Activated CD8-positive, alpha-beta memory T cell treated with anti-CD3 and anti-CD28 coated beads, Interleukin-2, amount 10 ng/mL, durations not matched to agents 7 days and 5 days (primary cell): ENCODE data around the gene B3GNT9. TPM values are rescaled to one million over a fixed set of nuclear protein-coding genes. Genes with fewer than 3 reads are reported as not detected.

ENCODE experiments used
- ATAC-seq: fragments of 150-1000 bp; cut with Tn5 transposase; one replicate; pipeline ENCODE4 v1.10.0; 2021; ENCODE audit warnings: moderate library complexity
- CTCF ChIA-PET: fragments of 350-600 bp; sonication (Branson Sonifier 250); formaldehyde crosslinking; loops from one replicate; lab custom pipeline; 2021; ENCODE audit warnings: antibody characterized with exemption; lab: Charles Lee
- DNase-seq: peaks from one replicate; pipeline ENCODE4 v3.0.0-alpha.2; 2020
- H3K27ac Mint-ChIP-seq: one replicate; pipeline ENCODE4 v1.8.0; 2021; ENCODE audit warnings: mild to moderate bottlenecking, mixed read lengths
- H3K27me3 Mint-ChIP-seq: one replicate; pipeline ENCODE4 v1.8.0; 2021; ENCODE audit warnings: mixed read lengths
- H3K36me3 Mint-ChIP-seq: one replicate; pipeline ENCODE4 v1.8.0; 2021; ENCODE audit warnings: mild to moderate bottlenecking, mixed read lengths
- H3K4me1 Mint-ChIP-seq: one replicate; pipeline ENCODE4 v1.8.0; 2021; ENCODE audit warnings: mixed read lengths
- H3K4me3 Mint-ChIP-seq: one replicate; pipeline ENCODE4 v1.8.0; 2021; ENCODE audit warnings: mild to moderate bottlenecking, moderate library complexity, mixed read lengths
- H3K9me3 Mint-ChIP-seq: one replicate; pipeline ENCODE4 v1.8.0; 2022; ENCODE audit warnings: low read depth, mixed read lengths
- total RNA-seq, 2 experiments: library from RNA; stranded (reverse); gene quantifications; one replicate each; pipeline ENCODE4 v1.2.3, GENCODE V29; 2021

B3GNT9 gene
- total RNA-seq, 2 experiments from 2014 or later: 5.6 to 7.9 TPM

DNA sequence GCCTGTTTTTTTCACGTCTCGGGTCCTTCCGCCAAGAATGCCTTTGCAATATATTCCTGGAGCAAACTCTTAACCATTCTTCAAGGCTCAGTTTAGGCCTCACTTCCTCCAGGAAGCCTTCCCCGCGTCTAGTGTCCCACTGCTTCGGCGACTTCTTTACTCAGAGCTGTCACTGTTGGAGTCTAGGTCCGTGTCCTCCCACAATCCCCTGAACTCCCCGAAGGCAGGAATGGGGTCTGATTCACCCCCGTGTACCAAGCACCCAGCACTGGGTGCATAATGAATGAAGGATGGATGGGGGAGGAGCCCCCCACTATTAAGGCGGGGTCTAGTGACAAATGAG lies 32.5 kb upstream of the B3GNT9 start:
- Mint-ChIP-seq H3K27ac (no peak overlapping the region), H3K4me3 (no peak overlapping the region)
- CTCF ChIA-PET: interaction anchor here (0.6 to 5.0 kb wide), 11 partner anchors 9 to 231 kb away, joined by 3 to 72 read pairs (median 5); partner anchors contain the start of genes CES3, FBXL8, HSF4 and NOL3

DNA sequence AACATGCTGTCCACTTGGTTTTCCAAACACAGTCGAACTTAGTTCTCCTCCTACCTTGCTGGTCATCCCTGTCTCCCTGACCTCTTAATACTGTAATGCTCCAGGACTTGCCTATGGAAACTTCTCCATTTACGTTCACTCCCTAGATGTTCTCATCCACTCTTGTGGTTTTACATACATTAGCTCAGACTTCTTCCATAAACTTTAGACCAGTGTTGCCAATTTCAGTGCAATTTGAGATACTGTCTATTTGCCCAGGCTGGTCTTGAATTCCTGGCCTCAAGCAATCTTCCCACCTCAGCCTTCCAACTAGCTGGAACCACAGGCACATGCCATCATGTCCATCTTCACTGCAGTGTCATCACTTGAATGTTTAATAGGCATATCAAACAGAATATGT lies 31.5 kb upstream of the B3GNT9 start:
- CTCF ChIA-PET: interaction anchor here (1.3 to 5.0 kb wide), 10 partner anchors 9 to 228 kb away, joined by 3 to 72 read pairs (median 5); partner anchors contain the start of genes FBXL8, HSF4, NOL3 and TRADD
- no peak overlapping the region for H3K4me3 Mint-ChIP-seq
- H3K9me3 Mint-ChIP-seq: no peaks in the 10 kb centered on the region
- H3K4me1 Mint-ChIP-seq: peaks cover 28% of the 10 kb centered on the region
- H3K27ac Mint-ChIP-seq: no peak overlapping the region
- H3K36me3 Mint-ChIP-seq: no peaks in the 10 kb centered on the region
- peaks cover 24% of the 10 kb centered on the region for H3K27me3 Mint-ChIP-seq
- no peak for DNase-seq
- ATAC-seq: no peak

More for the DNA sequence above, 32.5 kb upstream of the B3GNT9 start:
- ATAC-seq: no peak
- peaks cover 18% of the 10 kb centered on the region for H3K27me3 Mint-ChIP-seq
- DNase-seq: no peak
- no peaks in the 10 kb centered on the region for H3K36me3 Mint-ChIP-seq
- peaks cover 21% of the 10 kb centered on the region for H3K4me1 Mint-ChIP-seq
- no peaks in the 10 kb centered on the region for H3K9me3 Mint-ChIP-seq

DNA sequence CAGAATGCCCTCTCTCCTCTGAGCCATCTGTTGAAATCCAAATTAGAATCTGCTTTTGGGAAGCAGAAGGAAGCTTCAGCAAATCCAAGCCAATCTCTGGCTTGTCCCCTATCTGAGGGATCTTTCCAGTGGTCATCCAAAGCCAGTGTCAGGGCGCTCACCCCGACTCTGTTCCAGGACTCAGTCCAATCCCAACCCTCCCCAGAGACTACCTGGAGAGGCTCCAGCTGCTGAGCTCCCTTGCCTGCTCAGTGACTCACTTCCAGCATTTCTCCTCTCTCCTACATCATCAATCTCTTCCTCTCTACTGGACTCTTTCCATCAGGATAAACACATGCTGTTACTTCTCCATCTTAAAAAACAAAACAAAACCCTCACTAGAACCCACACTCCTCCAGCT lies 30.5 kb upstream of the B3GNT9 start:
- ATAC-seq (no peak), DNase-seq (no peak)
- Mint-ChIP-seq H3K27me3 (peaks cover 25% of the 10 kb centered on the region), H3K9me3 (no peaks in the 10 kb centered on the region), H3K36me3 (no peaks in the 10 kb centered on the region), H3K27ac (no peak overlapping the region), H3K4me3 (no peak overlapping the region), H3K4me1 (peaks cover 28% of the 10 kb centered on the region)
- CTCF ChIA-PET: interaction anchor here (1.3 to 5.0 kb wide), 5 partner anchors 21 to 174 kb away, joined by 3 to 72 read pairs (median 4); partner anchors contain the start of genes FBXL8, HSF4 and TRADD

DNA sequence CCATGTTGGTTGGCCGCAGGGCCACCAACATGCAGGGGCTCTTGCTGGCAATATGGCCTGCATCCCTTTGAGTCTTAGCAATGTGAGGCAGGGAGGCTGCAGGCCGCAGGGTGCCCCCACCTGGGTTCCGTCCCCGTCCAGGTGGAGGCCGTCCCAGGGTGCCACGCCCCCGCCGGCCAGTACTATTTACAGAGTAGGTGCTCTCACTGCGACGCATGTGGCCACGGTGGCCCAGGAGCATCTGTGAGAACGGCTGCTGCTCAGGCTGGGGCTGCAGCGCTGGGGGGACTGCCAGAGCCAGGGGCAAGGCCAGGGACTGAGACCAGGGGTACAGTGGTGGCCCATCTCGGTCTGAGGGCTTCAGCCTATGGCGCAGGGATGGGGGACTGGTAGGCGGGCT lies 29.4 kb upstream of the B3GNT9 start:
- ATAC-seq (no peak), DNase-seq (no peak)
- Mint-ChIP-seq H3K4me3 (no peak overlapping the region), H3K9me3 (no peaks in the 10 kb centered on the region), H3K27ac (no peak overlapping the region), H3K27me3 (peaks cover 17% of the 10 kb centered on the region), H3K4me1 (peaks cover 21% of the 10 kb centered on the region), H3K36me3 (no peaks in the 10 kb centered on the region)
- CTCF ChIA-PET: interaction anchor here (0.9 to 1.6 kb wide), 3 partner anchors 10 to 25 kb away, joined by 4 to 9 read pairs (median 5); partner anchors contain the start of gene NOL3

DNA sequence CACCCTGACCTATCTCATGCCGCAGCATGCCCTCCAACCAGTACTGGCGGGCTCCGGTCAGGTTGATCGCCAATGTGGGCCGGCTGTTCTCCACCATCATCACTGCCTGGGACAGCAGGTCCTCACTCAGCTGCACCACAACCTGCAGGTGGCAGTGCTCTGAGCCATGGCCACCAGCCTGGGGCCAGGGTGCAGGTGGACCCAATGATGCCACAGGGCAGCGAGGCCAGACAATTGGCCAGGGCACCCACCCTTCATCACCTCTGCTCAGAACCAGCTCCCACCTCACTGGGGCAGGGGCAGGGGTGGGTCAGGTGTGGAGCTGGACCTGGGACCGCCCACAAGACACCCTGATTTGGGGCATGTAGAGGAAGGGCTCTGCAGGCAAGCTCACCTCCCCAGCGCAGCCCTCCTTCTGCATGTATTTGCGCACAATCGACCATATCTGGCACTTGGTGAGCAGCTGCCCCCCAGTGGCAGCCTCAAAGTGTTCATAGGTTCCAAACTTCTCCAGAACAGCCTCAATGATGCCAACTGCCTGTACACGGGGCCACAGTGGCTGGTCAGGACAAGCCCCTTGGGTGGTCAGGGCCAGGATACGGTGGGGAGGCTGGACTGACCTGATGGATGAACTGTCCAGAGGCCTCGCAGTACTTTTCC lies 28.8 kb upstream of the B3GNT9 start:
- CTCF ChIA-PET: interaction anchor here (0.7 to 2.6 kb wide), 8 partner anchors 8 to 202 kb away, joined by 3 to 9 read pairs (median 4); partner anchors contain the start of genes NOL3 and PHAF1
- Mint-ChIP-seq H3K9me3 (no peaks in the 10 kb centered on the region), H3K4me1 (peaks cover 17% of the 10 kb centered on the region), H3K4me3 (no peak overlapping the region), H3K27ac (no peak overlapping the region), H3K36me3 (no peaks in the 10 kb centered on the region), H3K27me3 (peaks cover 14% of the 10 kb centered on the region)
- no peak for ATAC-seq
- no peak for DNase-seq

DNA sequence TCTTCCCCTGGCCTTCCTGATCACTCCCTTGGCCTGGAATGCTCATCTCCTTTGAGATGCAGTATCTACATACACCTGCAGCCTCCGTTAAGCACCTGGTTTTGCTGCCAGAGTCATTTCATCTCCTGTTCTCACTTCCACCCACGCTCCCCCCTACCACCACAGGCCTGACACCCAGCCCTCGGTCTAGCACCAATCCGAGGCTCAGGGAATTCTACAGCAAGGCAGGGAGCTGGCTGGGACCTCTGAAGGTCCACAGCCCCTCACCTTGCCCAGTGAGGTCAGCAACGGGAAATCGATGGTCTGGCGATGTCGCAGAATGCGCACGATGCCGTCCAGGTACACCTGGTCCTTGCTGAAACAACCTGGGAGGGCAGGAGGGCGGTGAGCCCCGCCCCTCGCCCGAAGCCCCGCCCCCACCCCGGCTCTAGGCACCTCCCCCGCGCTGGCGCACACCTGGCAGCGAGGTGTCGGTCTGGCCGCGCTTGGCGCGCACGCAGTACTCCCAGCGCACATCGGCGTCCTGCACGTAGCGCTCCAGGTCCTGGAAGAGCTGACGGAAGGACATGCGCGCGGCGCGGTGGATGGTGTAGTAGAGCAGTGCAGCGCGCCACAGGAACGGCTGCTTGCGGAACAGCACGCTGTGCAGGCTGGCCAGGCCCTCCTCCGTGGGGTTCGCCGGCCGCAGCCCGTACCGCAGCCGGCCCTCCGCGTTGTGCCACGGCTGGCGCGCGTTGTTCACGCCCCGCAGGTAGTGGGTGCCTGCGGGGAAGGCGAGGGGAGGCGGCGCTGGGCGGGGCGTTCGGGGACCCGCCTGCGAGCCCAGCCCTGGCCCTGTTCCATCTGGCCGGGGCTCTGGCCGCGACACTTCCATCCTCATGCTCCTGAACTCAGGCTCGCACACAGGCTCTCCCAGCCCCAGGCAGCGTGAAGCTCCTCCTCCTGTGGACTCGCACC lies 27.2 kb upstream of the B3GNT9 start:
- ATAC-seq (peak; percentile 48), DNase-seq (peak; percentile 69)
- Mint-ChIP-seq H3K27me3 (peaks cover 20% of the 10 kb centered on the region), H3K9me3 (no peaks in the 10 kb centered on the region), H3K4me3 (peak overlapping the region; percentile 64), H3K4me1 (peaks cover 28% of the 10 kb centered on the region), H3K27ac (no peak overlapping the region), H3K36me3 (no peaks in the 10 kb centered on the region)
- CTCF ChIA-PET: interaction anchor here (0.9 to 5.7 kb wide), 9 partner anchors 8 to 231 kb away, joined by 3 to 88 read pairs (median 5); partner anchors contain the start of genes B3GNT9, FBXL8, HSF4 and NOL3

DNA sequence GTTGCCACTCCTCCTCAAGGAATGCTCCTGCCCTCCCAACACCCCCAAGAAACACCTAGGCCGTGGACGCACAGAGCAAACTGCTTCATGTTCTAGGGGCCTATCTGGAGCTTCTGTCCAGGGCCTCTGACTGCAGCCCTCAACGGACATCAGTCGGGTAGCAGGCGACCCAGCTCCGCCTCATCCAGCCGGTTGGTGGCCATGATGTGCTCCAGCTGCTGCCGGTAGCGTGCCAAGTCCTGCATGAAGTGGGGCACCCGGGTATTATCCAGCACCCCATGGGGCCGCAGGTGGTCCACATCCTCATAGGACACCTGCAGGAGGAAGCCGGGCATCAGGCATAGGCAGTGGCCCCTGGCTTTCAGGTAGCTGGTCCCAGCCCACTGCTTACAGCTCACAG lies 25.9 kb upstream of the B3GNT9 start:
- ATAC-seq: no peak
- CTCF ChIA-PET: interaction anchor here (1.4 to 5.7 kb wide), 4 partner anchors 9 to 25 kb away, joined by 5 to 88 read pairs (median 26); partner anchors contain the start of genes B3GNT9, FBXL8, HSF4 and TRADD
- no peaks in the 10 kb centered on the region for H3K9me3 Mint-ChIP-seq
- peaks cover 33% of the 10 kb centered on the region for H3K4me1 Mint-ChIP-seq
- H3K27ac Mint-ChIP-seq: no peak overlapping the region
- H3K4me3 Mint-ChIP-seq: no peak overlapping the region
- peaks cover 1% of the 10 kb centered on the region for H3K36me3 Mint-ChIP-seq
- peaks cover 28% of the 10 kb centered on the region for H3K27me3 Mint-ChIP-seq
- no peak for DNase-seq

DNA sequence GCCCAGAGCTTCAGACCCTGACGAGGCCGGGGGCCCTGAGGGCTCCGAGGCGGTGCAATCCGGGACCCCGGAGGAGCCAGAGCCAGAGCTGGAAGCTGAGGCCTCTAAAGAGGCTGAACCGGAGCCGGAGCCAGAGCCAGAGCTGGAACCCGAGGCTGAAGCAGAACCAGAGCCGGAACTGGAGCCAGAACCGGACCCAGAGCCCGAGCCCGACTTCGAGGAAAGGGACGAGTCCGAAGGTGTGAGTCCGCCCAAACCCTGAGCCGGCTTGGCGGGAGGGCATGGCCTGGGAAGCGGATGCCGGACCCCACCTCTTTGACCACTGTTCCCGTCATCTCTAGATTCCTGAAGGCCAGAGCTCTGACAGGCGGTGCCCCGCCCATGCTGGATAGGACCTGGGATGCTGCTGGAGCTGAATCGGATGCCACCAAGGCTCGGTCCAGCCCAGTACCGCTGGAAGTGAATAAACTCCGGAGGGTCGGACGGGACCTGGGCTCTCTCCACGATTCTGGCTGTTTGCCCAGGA lies 24.0 kb upstream of the B3GNT9 start:
- ATAC-seq: no peak
- H3K4me1 Mint-ChIP-seq: peaks cover 44% of the 10 kb centered on the region
- H3K27ac Mint-ChIP-seq: no peak overlapping the region
- peaks cover 42% of the 10 kb centered on the region for H3K27me3 Mint-ChIP-seq
- no peak overlapping the region for H3K4me3 Mint-ChIP-seq
- H3K9me3 Mint-ChIP-seq: no peaks in the 10 kb centered on the region
- H3K36me3 Mint-ChIP-seq: peaks cover 1% of the 10 kb centered on the region
- no peak for DNase-seq
- CTCF ChIA-PET: interaction anchor here (0.6 to 5.7 kb wide), 13 partner anchors 10 to 230 kb away, joined by 3 to 88 read pairs (median 4); partner anchors contain the start of genes CBFB, FBXL8, FHOD1 and HSF4

DNA sequence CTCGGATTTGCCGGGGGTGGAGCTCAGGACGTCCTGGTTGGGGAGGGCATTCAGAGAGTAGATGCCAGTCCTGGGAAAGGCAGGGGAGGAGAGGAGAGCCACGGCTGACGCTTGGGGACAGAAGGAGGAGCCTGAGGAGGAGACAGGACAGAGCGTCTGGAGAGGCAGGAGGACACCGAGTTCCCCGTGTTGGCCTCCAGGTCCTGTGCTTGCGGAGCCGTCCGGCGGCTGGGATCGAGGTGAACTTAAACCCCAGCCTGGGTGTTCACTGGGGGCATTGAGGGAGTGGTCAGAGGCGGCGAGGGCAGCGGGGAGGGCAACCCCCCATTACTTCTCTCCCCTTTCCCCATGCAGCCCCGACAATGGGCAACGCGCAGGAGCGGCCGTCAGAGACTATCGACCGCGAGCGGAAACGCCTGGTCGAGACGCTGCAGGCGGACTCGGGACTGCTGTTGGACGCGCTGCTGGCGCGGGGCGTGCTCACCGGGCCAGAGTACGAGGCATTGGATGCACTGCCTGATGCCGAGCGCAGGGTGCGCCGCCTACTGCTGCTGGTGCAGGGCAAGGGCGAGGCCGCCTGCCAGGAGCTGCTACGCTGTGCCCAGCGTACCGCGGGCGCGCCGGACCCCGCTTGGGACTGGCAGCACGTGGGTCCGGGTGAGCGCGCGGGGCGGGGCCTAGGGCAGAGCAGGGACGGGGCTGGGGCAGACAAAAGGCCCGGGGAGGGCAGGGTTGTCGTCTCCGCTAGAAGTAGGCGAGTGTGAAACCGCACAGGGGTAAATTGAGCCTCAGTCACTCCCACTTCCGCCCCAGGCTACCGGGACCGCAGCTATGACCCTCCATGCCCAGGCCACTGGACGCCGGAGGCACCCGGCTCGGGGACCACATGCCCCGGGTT lies 23.3 kb upstream of the B3GNT9 start:
- peaks cover 47% of the 10 kb centered on the region for H3K4me1 Mint-ChIP-seq
- H3K27ac Mint-ChIP-seq: peak overlapping the region; percentile 69
- DNase-seq: peak; percentile 81
- peaks cover 1% of the 10 kb centered on the region for H3K36me3 Mint-ChIP-seq
- H3K9me3 Mint-ChIP-seq: no peaks in the 10 kb centered on the region
- CTCF ChIA-PET: interaction anchor here (0.6 to 5.7 kb wide), 11 partner anchors 10 to 307 kb away, joined by 3 to 88 read pairs (median 4); partner anchors contain the start of genes ATP6V0D1, CBFB, EXOC3L1 and FBXL8
- peak; percentile 79 for ATAC-seq
- peaks cover 48% of the 10 kb centered on the region for H3K27me3 Mint-ChIP-seq
- peak overlapping the region; percentile 76 for H3K4me3 Mint-ChIP-seq

DNA sequence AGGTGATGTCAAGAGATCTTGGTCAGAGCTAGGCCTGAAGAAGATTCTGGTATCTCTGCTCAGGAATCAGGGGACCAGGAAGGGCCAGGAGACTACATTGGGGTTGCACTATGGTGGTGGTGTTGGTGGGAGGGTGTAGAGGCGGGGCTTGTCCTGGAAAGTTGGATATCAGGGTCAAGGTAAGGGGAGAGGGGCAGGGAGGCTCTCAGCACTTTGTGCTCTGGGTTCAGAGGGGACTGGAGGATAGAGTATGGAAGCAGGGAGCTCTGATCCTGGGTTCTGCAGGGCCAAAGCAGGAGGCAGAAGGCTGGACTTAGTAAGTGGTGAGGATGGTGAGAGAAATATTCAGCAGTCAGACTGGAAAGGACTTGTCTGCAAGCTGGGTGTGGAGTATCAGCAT lies 22.5 kb upstream of the B3GNT9 start:
- CTCF ChIA-PET: interaction anchor here (1.0 to 5.7 kb wide), 5 partner anchors 11 to 308 kb away, joined by 3 to 88 read pairs (median 6); partner anchors contain the start of genes ATP6V0D1, EXOC3L1, FBXL8 and HSF4
- DNase-seq: no peak
- Mint-ChIP-seq H3K27me3 (peaks cover 55% of the 10 kb centered on the region), H3K36me3 (peaks cover 1% of the 10 kb centered on the region), H3K27ac (peak overlapping the region; percentile 69), H3K9me3 (no peaks in the 10 kb centered on the region), H3K4me1 (peaks cover 41% of the 10 kb centered on the region), H3K4me3 (peak overlapping the region; percentile 76)
- no peak for ATAC-seq

DNA sequence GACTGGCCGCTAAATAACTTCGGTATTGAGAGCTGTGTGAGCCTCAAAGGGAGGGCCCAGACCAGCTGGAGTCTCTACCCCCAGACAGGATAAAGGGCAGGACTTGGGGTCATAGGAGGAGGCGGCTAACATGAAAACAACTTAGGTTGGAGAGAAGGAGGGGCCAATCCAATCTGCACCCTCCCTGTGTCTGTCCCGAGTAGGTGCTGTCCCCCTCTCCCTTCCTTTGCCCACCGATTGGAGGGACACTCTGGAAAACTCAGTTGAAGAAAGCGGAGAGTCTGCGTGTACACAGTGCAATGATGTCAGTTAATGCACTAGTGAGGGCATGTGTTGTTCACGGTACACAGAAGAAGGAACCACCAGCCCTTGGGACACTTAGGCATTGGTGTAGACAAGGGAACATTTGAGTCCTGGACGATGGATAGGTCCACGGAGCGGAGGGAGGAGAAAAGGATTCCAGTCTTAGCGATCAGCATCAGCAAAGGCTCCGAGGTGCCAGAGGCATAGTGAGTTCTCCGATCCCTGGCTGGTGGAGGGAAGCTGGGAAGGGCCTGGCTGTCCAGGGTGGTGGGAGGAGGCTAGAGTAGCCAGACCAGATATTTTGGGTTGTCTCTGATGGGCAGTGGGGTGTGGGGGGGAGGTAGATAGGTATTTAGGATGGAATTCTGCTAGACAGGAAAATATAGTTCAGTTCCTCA lies 20.3 kb upstream of the B3GNT9 start:
- H3K27ac Mint-ChIP-seq: no peak overlapping the region
- DNase-seq (no peak), ATAC-seq (no peak)
- H3K4me3 Mint-ChIP-seq: peak overlapping the region; percentile 75
- peaks cover 1% of the 10 kb centered on the region for H3K36me3 Mint-ChIP-seq
- H3K4me1 Mint-ChIP-seq: peaks cover 42% of the 10 kb centered on the region
- H3K9me3 Mint-ChIP-seq: no peaks in the 10 kb centered on the region
- H3K27me3 Mint-ChIP-seq: peaks cover 65% of the 10 kb centered on the region
- CTCF ChIA-PET: interaction anchor here (1.1 to 4.1 kb wide), 12 partner anchors 8 to 195 kb away, joined by 3 to 39 read pairs (median 6); partner anchors contain the start of genes B3GNT9, E2F4, FBXL8 and MATCAP1
